B cell (primary cell): Measurements from ENCODE around the gene TNFRSF19. TPM values are rescaled to one million over a fixed set of nuclear protein-coding genes. Genes with fewer than 3 reads are reported as not detected.
A peak's percentile ranks its signal among the peaks of the same experiment; 100 is the strongest.

Source experiments
- ATAC-seq: fragments of 200-7000 bp; cut with Tn5 transposase; one replicate; pipeline ENCODE4 v1.10.0; 2021; ENCODE audit warnings: low read depth, mild to moderate bottlenecking, moderate number of reproducible peaks, moderate library complexity
- CTCF ChIA-PET: fragments of 350-600 bp; sonication (Branson Sonifier 250); formaldehyde crosslinking; loops from one replicate; lab custom pipeline; 2021; ENCODE audit warnings: antibody characterized with exemption, inconsistent platforms; lab: Charles Lee
- POLR2A ChIA-PET: fragments of 350-600 bp; sonication (Branson Sonifier 250); formaldehyde crosslinking; loops from one replicate; lab custom pipeline; 2021; ENCODE audit warnings: antibody characterized with exemption; lab: Charles Lee
- DNase-seq: peaks from one replicate; pipeline ENCODE4 v3.0.0; 2013
- H2AFZ ChIP-seq: 2 replicates; pipeline ENCODE4 v1.6.1; 2012; ENCODE audit warnings: mild to moderate bottlenecking, low read depth, low read length; ENCODE audit not compliant: insufficient read depth, poor library complexity, severe bottlenecking
- H3K27ac ChIP-seq, 2 donors: 1 replicate in 1 of 2; 2 replicates in 1 of 2; pipeline ENCODE4 v1.5.1; 2012 to 2013; ENCODE audit warnings: low read length in 2 of 2, mild to moderate bottlenecking in 2 of 2, moderate library complexity in 1 of 2
- H3K27me3 ChIP-seq, 4 experiments: fragments of 200-600 bp in 1 of 4; sonication (generic) in 1 of 4; replicated peaks in 1 of 4; 1 replicate in 2 of 4; 2 replicates in 2 of 4; pipeline versions ENCODE4 v1.6.1 to v1.7.0; 2013 to 2016; ENCODE audit warnings: low read length in 3 of 4, mild to moderate bottlenecking in 2 of 4, mixed read lengths in 1 of 4, moderate library complexity in 1 of 4; ENCODE audit not compliant: insufficient read depth in 4 of 4, control insufficient read depth in 3 of 4; ENCODE audit errors: control extremely low read depth in 1 of 4
- H3K36me3 ChIP-seq, 2 experiments: replicated peaks in 1 of 2; 1 replicate in 1 of 2; 2 replicates in 1 of 2; pipeline versions ENCODE4 v1.6.1 to v1.7.1; 2013; ENCODE audit warnings: low read length in 1 of 2; ENCODE audit not compliant: insufficient read depth in 2 of 2, control insufficient read depth in 1 of 2; ENCODE audit errors: control extremely low read depth in 1 of 2, extremely low read depth in 1 of 2
- H3K4me1 ChIP-seq, 2 donors: fragments of 200-600 bp in 1 of 2; sonication (generic) in 1 of 2; 1 replicate in 1 of 2; 2 replicates in 1 of 2; pipeline versions ENCODE4 v1.5.1 to v1.6.1; 2013 to 2017; ENCODE audit warnings: low read length in 2 of 2; ENCODE audit not compliant: control insufficient read depth in 2 of 2, insufficient read depth in 2 of 2
- H3K4me2 ChIP-seq: replicated peaks from 2 replicates; pipeline ENCODE3; 2012; ENCODE audit warnings: mild to moderate bottlenecking, low read depth, low read length; ENCODE audit not compliant: poor library complexity, severe bottlenecking
- H3K4me3 ChIP-seq, 5 experiments: fragments of 200-600 bp in 1 of 5; sonication (generic) in 1 of 5; 1 replicate in 3 of 5; 2 replicates in 2 of 5; pipeline versions ENCODE4 v1.5.1 to v1.7.0; 2011 to 2016; ENCODE audit warnings: low read length in 4 of 5, mild to moderate bottlenecking in 4 of 5, low read depth in 2 of 5, control low read depth in 1 of 5, moderate library complexity in 1 of 5; ENCODE audit not compliant: insufficient read depth in 1 of 5; ENCODE audit errors: control extremely low read depth in 1 of 5, extremely low read depth in 1 of 5
- H3K79me2 ChIP-seq: fragments of 200-600 bp; sonication (generic); one replicate; pipeline ENCODE4 v1.6.0; 2016; ENCODE audit warnings: low read length; ENCODE audit not compliant: control insufficient read depth, insufficient read depth
- H3K9ac ChIP-seq: fragments of 200-600 bp; sonication (generic); 2 replicates; pipeline ENCODE4 v1.6.1; 2017; ENCODE audit warnings: mild to moderate bottlenecking, low read length, moderate library complexity
- H3K9me3 ChIP-seq, 3 donors: one replicate each; pipeline versions ENCODE4 v1.6.1 to v1.7.1; 2013; ENCODE audit warnings: low read length in 2 of 3; ENCODE audit not compliant: control insufficient read depth in 2 of 3, insufficient read depth in 1 of 3; ENCODE audit errors: control extremely low read depth in 1 of 3
- H4K20me1 ChIP-seq: 2 replicates; pipeline ENCODE4 v1.6.0; 2012; ENCODE audit warnings: mild to moderate bottlenecking, low read length; ENCODE audit not compliant: insufficient read depth, control insufficient read depth, poor library complexity, severe bottlenecking
- H3K27ac Mint-ChIP-seq: one replicate; pipeline ENCODE4 v1.8.0; 2021; ENCODE audit warnings: mixed read lengths
- H3K27me3 Mint-ChIP-seq: one replicate; pipeline ENCODE4 v1.8.0; 2021; ENCODE audit warnings: mixed read lengths
- H3K4me1 Mint-ChIP-seq: one replicate; pipeline ENCODE4 v1.8.0; 2021; ENCODE audit warnings: mixed read lengths
- H3K4me3 Mint-ChIP-seq: one replicate; pipeline ENCODE4 v1.8.0; 2021; ENCODE audit warnings: mixed read lengths
- H3K9me3 Mint-ChIP-seq: one replicate; pipeline ENCODE4 v1.8.0; 2022; ENCODE audit warnings: mixed read lengths; ENCODE audit not compliant: insufficient read depth
- EZH2 ChIP-seq: IDR thresholded peaks from 2 replicates; pipeline ENCODE4 v1.6.1; 2012; ENCODE audit warnings: borderline replicate concordance, low read depth, mild to moderate bottlenecking, moderate library complexity, low read length; ENCODE audit not compliant: insufficient read depth, poor library complexity, severe bottlenecking
- WGBS: methylation state at CpG from one replicate; pipeline ENCODE4 v1.1.5; 2013; ENCODE audit warnings: missing lambda C conversion rate; ENCODE audit not compliant: insufficient coverage; 5-methylcytosine and 5-hydroxymethylcytosine counted together
- intact Hi-C: fragments of 100-400 bp; cut with micrococcal nuclease; formaldehyde crosslinking; loops from one replicate; pipeline ENCODE4 v1.10.0; 2022
- polyA plus RNA-seq: library from polyadenylated mRNA; depleted of rRNA; stranded (reverse); fragments of >200 nt; gene quantifications from 2 replicates; pipeline ENCODE4 v1.2.3, GENCODE V29; 2012
- total RNA-seq, 2 donors: library from RNA; stranded (reverse); fragments of 120-200 nt in 1 of 2; gene quantifications; 1 replicate in 1 of 2; 2 replicates in 1 of 2; pipeline versions ENCODE4 v1.2.3 to v1.2.4, GENCODE V29; 2013 to 2022
- TF ChIP-seq, protein P1 (sequence below): fragments of 200-600 bp; IDR thresholded peaks from one replicate; pipeline ENCODE4 v1.8.0; 2022; ENCODE audit warnings: antibody characterized with exemption, mild to moderate bottlenecking

TNFRSF19 gene
- total and polyA plus RNA-seq, 2 donors (not counting 1 experiment from before 2014, with no cell fraction given), result 0.36 TPM; not detected in 1

DNA sequence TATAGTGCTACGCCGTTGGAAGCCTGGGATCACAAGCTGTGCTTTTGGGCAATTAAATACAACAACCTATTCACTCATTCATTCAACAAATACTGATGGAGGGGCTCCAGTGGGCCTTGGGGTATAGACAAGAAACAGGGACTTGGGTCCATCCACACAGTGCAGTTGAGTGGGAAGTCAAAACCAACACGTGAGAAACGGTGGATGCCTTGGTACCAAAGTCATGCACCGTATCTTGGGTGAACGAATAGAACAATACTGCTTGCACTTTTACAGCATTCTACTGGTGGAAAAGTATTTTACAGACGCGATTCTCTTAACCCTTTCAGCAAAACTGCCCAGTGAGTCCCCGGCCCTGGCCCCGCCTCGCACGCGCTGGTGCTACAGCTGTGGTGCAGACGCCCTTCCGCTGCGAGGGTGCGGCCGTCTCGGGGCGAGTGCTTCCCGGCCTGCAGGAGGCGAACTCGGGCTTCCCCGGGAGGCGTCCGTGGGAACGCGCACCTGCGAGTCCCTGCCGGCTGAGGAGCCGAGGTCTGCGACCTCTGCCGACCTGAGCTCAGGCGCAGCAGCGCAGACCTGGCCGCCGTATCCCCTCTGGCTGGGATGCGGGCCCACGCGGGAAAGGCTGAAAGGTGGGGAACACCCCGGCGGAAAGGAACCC is 8.3 kb downstream of the TNFRSF19 start:
- Histone ChIP-seq H3K4me1 (peaks cover 12 to 16% of the 10 kb centered on the region in 2 donors), H3K27ac (peak overlapping the region; percentile 66 to 83), H3K4me2 (peak overlapping the region; percentile 96), H4K20me1 (no peaks in the 10 kb centered on the region), H3K9me3 (peaks cover 0 to 11% (median 0%) of the 10 kb centered on the region in 3 donors), H3K79me2 (no peaks in the 10 kb centered on the region), H3K36me3 (no peaks in the 10 kb centered on the region), H3K9ac (peak overlapping the region; percentile 79), H3K27me3 (peaks cover 3 to 30% (median 21%) of the 10 kb centered on the region in 4 experiments), H3K4me3 (peak overlapping the region; percentile 11 to 77 (median 70)), H2AFZ (peak overlapping the region; percentile 80)
- no peaks in the 10 kb centered on the region for H3K9me3 Mint-ChIP-seq
- H3K27me3 Mint-ChIP-seq, result peaks cover 61% of the 10 kb centered on the region
- under 1% methylated on average over 40 of the region's 42 CpGs for WGBS
- ChIA-PET POLR2A (interaction anchor here (0.6 to 1.2 kb wide), 3 partner anchors 82 to 692 kb away, joined by 3 to 12 read pairs (median 3); no protein-coding TSS in a partner anchor), CTCF (interaction anchor here (0.6 to 1.2 kb wide), 5 partner anchors 10 to 1909 kb away, joined by 3 to 5 read pairs (median 3); partner anchors contain the start of gene MIPEP)
- peak overlapping the region; percentile 61 for H3K27ac Mint-ChIP-seq
- intact Hi-C loops, result loop anchor here (1.0 to 5.0 kb wide), 9 partner anchors 118 to 1724 kb away; partner anchors contain the start of genes MIPEP, NUP58 and SPATA13
- peaks cover 17% of the 10 kb centered on the region for H3K4me1 Mint-ChIP-seq
- TF ChIP-seq EZH2, result no peak
- TF ChIP-seq, protein P1, sequence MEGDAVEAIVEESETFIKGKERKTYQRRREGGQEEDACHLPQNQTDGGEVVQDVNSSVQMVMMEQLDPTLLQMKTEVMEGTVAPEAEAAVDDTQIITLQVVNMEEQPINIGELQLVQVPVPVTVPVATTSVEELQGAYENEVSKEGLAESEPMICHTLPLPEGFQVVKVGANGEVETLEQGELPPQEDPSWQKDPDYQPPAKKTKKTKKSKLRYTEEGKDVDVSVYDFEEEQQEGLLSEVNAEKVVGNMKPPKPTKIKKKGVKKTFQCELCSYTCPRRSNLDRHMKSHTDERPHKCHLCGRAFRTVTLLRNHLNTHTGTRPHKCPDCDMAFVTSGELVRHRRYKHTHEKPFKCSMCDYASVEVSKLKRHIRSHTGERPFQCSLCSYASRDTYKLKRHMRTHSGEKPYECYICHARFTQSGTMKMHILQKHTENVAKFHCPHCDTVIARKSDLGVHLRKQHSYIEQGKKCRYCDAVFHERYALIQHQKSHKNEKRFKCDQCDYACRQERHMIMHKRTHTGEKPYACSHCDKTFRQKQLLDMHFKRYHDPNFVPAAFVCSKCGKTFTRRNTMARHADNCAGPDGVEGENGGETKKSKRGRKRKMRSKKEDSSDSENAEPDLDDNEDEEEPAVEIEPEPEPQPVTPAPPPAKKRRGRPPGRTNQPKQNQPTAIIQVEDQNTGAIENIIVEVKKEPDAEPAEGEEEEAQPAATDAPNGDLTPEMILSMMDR, result peak; percentile 61
- H3K4me3 Mint-ChIP-seq, result peak overlapping the region; percentile 83
- ATAC-seq, result peak; percentile 43
- no peak for DNase-seq
